ENCODE measurements around the gene ST3GAL4.

DNA sequence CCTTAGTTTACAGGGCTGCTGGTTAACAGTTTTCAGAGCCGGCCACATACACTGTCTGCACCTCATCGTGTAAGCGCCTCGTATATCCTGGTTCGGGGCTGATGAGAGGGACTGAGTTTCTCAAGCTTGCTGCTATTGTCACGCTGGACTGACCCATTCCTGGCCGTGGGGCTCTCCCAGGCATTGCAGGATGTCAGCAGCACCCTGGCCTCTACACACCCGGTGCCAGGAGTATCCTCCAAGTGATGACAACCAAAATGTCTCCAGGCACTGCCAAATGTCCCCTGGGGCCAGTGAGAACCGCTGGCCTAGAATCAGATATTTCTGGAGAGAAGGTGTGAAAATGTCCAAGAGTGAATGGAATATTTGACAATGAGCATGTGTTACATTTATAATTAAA, 82.8 kb downstream of the ST3GAL4 start:
- TF ChIP-seq, protein P1, sequence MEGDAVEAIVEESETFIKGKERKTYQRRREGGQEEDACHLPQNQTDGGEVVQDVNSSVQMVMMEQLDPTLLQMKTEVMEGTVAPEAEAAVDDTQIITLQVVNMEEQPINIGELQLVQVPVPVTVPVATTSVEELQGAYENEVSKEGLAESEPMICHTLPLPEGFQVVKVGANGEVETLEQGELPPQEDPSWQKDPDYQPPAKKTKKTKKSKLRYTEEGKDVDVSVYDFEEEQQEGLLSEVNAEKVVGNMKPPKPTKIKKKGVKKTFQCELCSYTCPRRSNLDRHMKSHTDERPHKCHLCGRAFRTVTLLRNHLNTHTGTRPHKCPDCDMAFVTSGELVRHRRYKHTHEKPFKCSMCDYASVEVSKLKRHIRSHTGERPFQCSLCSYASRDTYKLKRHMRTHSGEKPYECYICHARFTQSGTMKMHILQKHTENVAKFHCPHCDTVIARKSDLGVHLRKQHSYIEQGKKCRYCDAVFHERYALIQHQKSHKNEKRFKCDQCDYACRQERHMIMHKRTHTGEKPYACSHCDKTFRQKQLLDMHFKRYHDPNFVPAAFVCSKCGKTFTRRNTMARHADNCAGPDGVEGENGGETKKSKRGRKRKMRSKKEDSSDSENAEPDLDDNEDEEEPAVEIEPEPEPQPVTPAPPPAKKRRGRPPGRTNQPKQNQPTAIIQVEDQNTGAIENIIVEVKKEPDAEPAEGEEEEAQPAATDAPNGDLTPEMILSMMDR (IDR thresholded peaks at IDR 0.05) = no peak
- TF ChIP-seq POLR2A (IDR thresholded peaks at IDR 0.05) (no peak), POLR2AphosphoS5 (IDR thresholded peaks at IDR 0.05) (no peak)
